WTC11 (cell line): ENCODE data around the gene HMGN4.
"Not testable (repeated sequence)": the region's sequence is repeated elsewhere in the genome, so short reads cannot be mapped to it uniquely, and the experiment has no call there.

ENCODE experiments used
- CTCF ChIP-seq: fragments of 200-600 bp; IDR thresholded peaks from 2 replicates; pipeline ENCODE4 v1.8.0; 2022; ENCODE audit warnings: antibody characterized with exemption
- FOXJ3 ChIP-seq: sonication (generic); formaldehyde crosslinking; IDR thresholded peaks from 2 replicates; pipeline ENCODE4 v1.9.0; 2021; ENCODE audit warnings: missing genetic modification reagents, mild to moderate bottlenecking, borderline replicate concordance
- JUN ChIP-seq: sonication (generic); formaldehyde crosslinking; IDR thresholded peaks from 2 replicates; pipeline ENCODE4 v1.8.0; 2023; ENCODE audit warnings: mild to moderate bottlenecking, missing genetic modification reagents
- PREB ChIP-seq: sonication (generic); formaldehyde crosslinking; IDR thresholded peaks from 2 replicates; pipeline ENCODE4 v1.8.1; 2022; ENCODE audit warnings: mild to moderate bottlenecking, missing genetic modification reagents, moderate library complexity, borderline replicate concordance
- TP53 ChIP-seq: sonication (generic); formaldehyde crosslinking; IDR thresholded peaks from 2 replicates; pipeline ENCODE4 v1.8.1; 2023; ENCODE audit warnings: mild to moderate bottlenecking, missing genetic modification reagents
- USF1 ChIP-seq: sonication (generic); formaldehyde crosslinking; IDR thresholded peaks from 2 replicates; pipeline ENCODE4 v1.8.0; 2022; ENCODE audit warnings: mild to moderate bottlenecking, missing genetic modification reagents
- ZNF396 ChIP-seq: fragments of 250-450 bp; sonication (Bioruptor Pico); IDR thresholded peaks from 2 replicates; pipeline ENCODE4 v1.8.0; 2021; ENCODE audit warnings: mild to moderate bottlenecking, moderate library complexity, borderline replicate concordance

- TF ChIP-seq PREB; USF1 (CRISPR knock-in tag); TP53 (CRISPR knock-in tag); CTCF; FOXJ3 (CRISPR knock-in tag); JUN (CRISPR knock-in tag); ZNF396 (CRISPR knock-in tag): not testable (repeated sequence)
These were observed 9.2 kb downstream of the HMGN4 start for GRCh38 chr6:26547363-26547762.
